Activated CD8-positive, alpha-beta T cell treated with anti-CD3 and anti-CD28 coated beads, Interleukin-2, amount 10 ng/mL, durations not matched to agents 7 days and 5 days (primary cell): Measurements from ENCODE around the gene MRPL40. TPM values are rescaled to one million over a fixed set of nuclear protein-coding genes. Genes with fewer than 3 reads are reported as not detected.
"Not testable (repeated sequence)": the region's sequence is repeated elsewhere in the genome, so short reads cannot be mapped to it uniquely, and the experiment has no call there.

Source experiments
- ATAC-seq: fragments of 150-1000 bp; cut with Tn5 transposase; one replicate; pipeline ENCODE4 v1.10.0; 2021; ENCODE audit warnings: moderate library complexity
- CTCF ChIA-PET: fragments of 350-600 bp; sonication (Branson Sonifier 250); formaldehyde crosslinking; loops from one replicate; lab custom pipeline; 2021; ENCODE audit warnings: antibody characterized with exemption; lab: Charles Lee
- POLR2A ChIA-PET: fragments of 350-600 bp; sonication (Branson Sonifier 250); formaldehyde crosslinking; loops from one replicate; lab custom pipeline; 2021; ENCODE audit warnings: antibody characterized with exemption; lab: Charles Lee
- DNase-seq: peaks from one replicate; pipeline ENCODE4 v3.0.0-alpha.2; 2020
- H3K27ac Mint-ChIP-seq: one replicate; pipeline ENCODE4 v1.8.0; 2021; ENCODE audit warnings: mild to moderate bottlenecking, mixed read lengths
- H3K27me3 Mint-ChIP-seq: one replicate; pipeline ENCODE4 v1.8.0; 2021; ENCODE audit warnings: low read depth, mixed read lengths
- H3K36me3 Mint-ChIP-seq: one replicate; pipeline ENCODE4 v1.8.0; 2021; ENCODE audit warnings: low read depth, mixed read lengths
- H3K4me1 Mint-ChIP-seq: one replicate; pipeline ENCODE4 v1.8.0; 2021; ENCODE audit warnings: low read depth, mixed read lengths
- H3K4me3 Mint-ChIP-seq: one replicate; pipeline ENCODE4 v1.8.0; 2021; ENCODE audit warnings: mild to moderate bottlenecking, mixed read lengths
- H3K9me3 Mint-ChIP-seq: one replicate; pipeline ENCODE4 v1.8.0; 2022; ENCODE audit warnings: mixed read lengths; ENCODE audit not compliant: insufficient read depth
- total RNA-seq, 2 experiments: library from RNA; stranded (reverse); gene quantifications; one replicate each; pipeline ENCODE4 v1.2.3, GENCODE V29; 2021

MRPL40 gene
- total RNA-seq, 2 experiments from 2014 or later = 26.8 to 29.5 TPM

GRCh38 chr22:19429950-19430889, 2.1 kb upstream of the MRPL40 start:
- CTCF ChIA-PET = interaction anchor here (0.6 to 1.0 kb wide), 2 partner anchors 10 to 523 kb away, joined by 3 to 4 read pairs; no protein-coding TSS in a partner anchor
- peak; percentile 65 for DNase-seq
- ATAC-seq = no peak

GRCh38 chr22:19430890-19431541, 1.3 kb upstream of the MRPL40 start:
- H3K27me3 Mint-ChIP-seq = no peaks in the 10 kb centered on the region
- no peaks in the 10 kb centered on the region for H3K9me3 Mint-ChIP-seq
- CTCF ChIA-PET = interaction anchor here (0.6 to 1.5 kb wide), 5 partner anchors 10 to 60 kb away, joined by 3 to 4 read pairs (median 3); no protein-coding TSS in a partner anchor
- POLR2A ChIA-PET = interaction anchor here (1.0 to 6.3 kb wide), 6 partner anchors 10 to 250 kb away, joined by 4 to 67 read pairs (median 12); partner anchors contain the start of genes C22orf39, CDC45 and UFD1
- peaks cover 50% of the 10 kb centered on the region for H3K4me1 Mint-ChIP-seq
- peak; percentile 1 for ATAC-seq
- H3K4me3 Mint-ChIP-seq = peak overlapping the region; percentile 81
- peak overlapping the region; percentile 84 for H3K27ac Mint-ChIP-seq
- H3K36me3 Mint-ChIP-seq = peaks cover 44% of the 10 kb centered on the region
- peak; percentile 41 for DNase-seq

More at GRCh38 chr22:19429950-19430889, 2.1 kb upstream of the MRPL40 start:
- Mint-ChIP-seq H3K9me3 (no peaks in the 10 kb centered on the region), H3K4me3 (peak overlapping the region; percentile 81), H3K36me3 (peaks cover 39% of the 10 kb centered on the region), H3K27me3 (no peaks in the 10 kb centered on the region), H3K27ac (peak overlapping the region; percentile 84), H3K4me1 (peaks cover 52% of the 10 kb centered on the region)
- POLR2A ChIA-PET = interaction anchor here (1.0 to 6.3 kb wide), 4 partner anchors 9 to 50 kb away, joined by 3 to 67 read pairs (median 34); partner anchors contain the start of genes C22orf39, CDC45 and UFD1

- Mint-ChIP-seq H3K36me3 (peaks cover 39% of the 10 kb centered on the region), H3K27ac (peak within 1 kb of the TSS; percentile 94), H3K27me3 (no peaks in the 10 kb centered on the region), H3K4me3 (peak within 1 kb of the TSS; percentile 81), H3K4me1 (peaks cover 43% of the 10 kb centered on the region), H3K9me3 (no peaks in the 10 kb centered on the region)
- ChIA-PET POLR2A (interaction anchor here (0.8 to 6.3 kb wide), 8 partner anchors 10 to 250 kb away, joined by 4 to 67 read pairs (median 4); partner anchors contain the start of genes C22orf39, CDC45 and UFD1), CTCF (interaction anchor here (0.6 to 1.5 kb wide), 4 partner anchors 11 to 60 kb away, joined by 3 to 4 read pairs (median 3); no protein-coding TSS in a partner anchor)
- DNase-seq (peak; percentile 86), ATAC-seq (peak; percentile 69)
Measured at GRCh38 chr22:19431649-19432132, 654 bp upstream of the MRPL40 start, which contains the start of gene HIRA. Gene HIRA, minus strand, starts transcription at chr22:19431733. Its CDS starts 257 bp downstream, at chr22:19431476.

DNA sequence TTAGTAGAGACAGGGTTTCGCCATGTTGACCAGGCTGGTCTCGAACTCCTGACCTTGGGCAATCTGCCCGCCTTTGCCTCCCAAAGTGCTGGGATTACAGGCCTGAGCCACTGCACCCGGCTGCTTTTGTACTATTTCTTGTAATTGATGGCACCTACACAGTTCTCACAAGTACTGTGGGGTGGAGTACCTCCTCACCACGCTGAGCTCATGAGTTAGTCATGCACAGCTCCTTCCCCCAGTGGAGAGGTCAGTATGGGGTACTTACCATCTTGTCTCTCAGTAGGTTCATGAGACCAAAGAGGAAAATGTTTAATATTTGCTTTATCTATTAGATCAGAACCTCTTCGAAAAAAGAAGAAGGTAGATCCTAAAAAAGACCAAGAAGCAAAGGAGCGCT, 2.1 kb downstream of the MRPL40 start:
- ATAC-seq (no peak), DNase-seq (no peak)
- Mint-ChIP-seq H3K4me3 (peak overlapping the region; percentile 8), H3K4me1 (peaks cover 25% of the 10 kb centered on the region), H3K36me3 (peaks cover 30% of the 10 kb centered on the region), H3K27me3 (no peaks in the 10 kb centered on the region), H3K9me3 (no peaks in the 10 kb centered on the region), H3K27ac (peak overlapping the region; percentile 15)
- POLR2A ChIA-PET = interaction anchor here (0.5 to 6.3 kb wide), 2 partner anchors 12 to 1795 kb away, joined by 3 to 67 read pairs; partner anchors contain the start of gene C22orf39
- CTCF ChIA-PET = interaction anchor here (0.8 kb wide), 1 partner anchor 195 kb away, joined by 3 read pairs; no protein-coding TSS in a partner anchor

DNA sequence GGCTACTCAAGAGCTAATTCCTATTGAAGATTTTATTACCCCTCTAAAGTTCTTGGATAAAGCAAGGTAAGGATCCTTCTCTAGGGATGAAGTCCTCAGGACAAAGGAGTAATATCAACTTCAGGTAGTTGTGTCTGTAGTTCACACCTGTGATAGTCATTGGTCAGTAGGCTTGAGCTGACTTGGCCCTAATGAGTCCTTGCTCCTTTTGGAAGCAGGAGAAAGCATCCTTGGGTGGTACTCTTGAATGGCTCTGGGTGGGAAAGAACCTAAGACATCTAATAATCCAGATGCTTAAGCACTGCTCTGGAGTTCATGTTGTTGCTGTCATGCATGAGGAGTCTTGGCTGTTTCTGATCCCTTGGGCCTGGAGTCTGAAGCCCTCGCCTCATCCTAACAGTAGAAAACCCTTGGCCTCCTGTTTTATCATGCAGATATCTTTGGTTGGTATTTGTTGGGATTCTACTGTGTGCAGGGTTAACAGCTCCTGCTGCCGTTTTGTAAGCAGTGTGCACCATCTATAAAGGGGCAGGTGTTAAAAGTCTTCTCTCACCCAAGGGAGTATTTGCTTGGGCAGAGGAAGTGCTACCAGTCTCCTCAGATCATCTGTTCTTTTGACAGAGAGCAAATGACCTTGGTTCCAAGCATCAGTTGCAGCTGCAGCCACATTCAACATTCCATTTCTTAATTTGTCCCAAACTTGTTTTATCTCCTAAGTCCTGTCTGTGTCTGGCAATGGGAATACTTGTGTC, 2.7 kb downstream of the MRPL40 start:
- Mint-ChIP-seq H3K36me3 (peaks cover 27% of the 10 kb centered on the region), H3K27me3 (no peaks in the 10 kb centered on the region), H3K4me3 (no peak overlapping the region), H3K4me1 (peaks cover 19% of the 10 kb centered on the region), H3K27ac (peak overlapping the region; percentile 29), H3K9me3 (no peaks in the 10 kb centered on the region)
- CTCF ChIA-PET = interaction anchor here (0.8 kb wide), 1 partner anchor 195 kb away, joined by 3 read pairs; no protein-coding TSS in a partner anchor
- ATAC-seq = no peak
- POLR2A ChIA-PET = interaction anchor here (6.3 kb wide), 1 partner anchor 11 kb away, joined by 67 read pairs; the partner anchor contains the start of gene C22orf39
- DNase-seq = no peak

GRCh38 chr22:19436444-19437161, 4.3 kb downstream of the MRPL40 start:
- H3K27ac Mint-ChIP-seq, H3K4me3 Mint-ChIP-seq, ATAC-seq, H3K27me3 Mint-ChIP-seq, DNase-seq, CTCF ChIA-PET, H3K9me3 Mint-ChIP-seq: not testable (repeated sequence)
- Mint-ChIP-seq H3K36me3 (peaks cover 27% of the 10 kb centered on the region), H3K4me1 (peaks cover 13% of the 10 kb centered on the region)
- POLR2A ChIA-PET = interaction anchor here (0.6 kb wide), 1 partner anchor 82 kb away, joined by 3 read pairs; no protein-coding TSS in a partner anchor

- Mint-ChIP-seq H3K36me3 (peaks cover 33% of the 10 kb centered on the region), H3K4me3 (no peak overlapping the region), H3K27me3 (no peaks in the 10 kb centered on the region), H3K27ac (no peak overlapping the region), H3K9me3 (no peaks in the 10 kb centered on the region), H3K4me1 (peaks cover 7% of the 10 kb centered on the region)
- DNase-seq (no peak), ATAC-seq (no peak)
- POLR2A ChIA-PET = interaction anchor here (0.7 to 1.1 kb wide), 2 partner anchors 8 to 24 kb away, joined by 3 to 6 read pairs; no protein-coding TSS in a partner anchor
- CTCF ChIA-PET = interaction anchor here (1.1 kb wide), 1 partner anchor 19 kb away, joined by 3 read pairs; no protein-coding TSS in a partner anchor
Measured at GRCh38 chr22:19438298-19438697, 6.0 kb downstream of the MRPL40 start.

DNA sequence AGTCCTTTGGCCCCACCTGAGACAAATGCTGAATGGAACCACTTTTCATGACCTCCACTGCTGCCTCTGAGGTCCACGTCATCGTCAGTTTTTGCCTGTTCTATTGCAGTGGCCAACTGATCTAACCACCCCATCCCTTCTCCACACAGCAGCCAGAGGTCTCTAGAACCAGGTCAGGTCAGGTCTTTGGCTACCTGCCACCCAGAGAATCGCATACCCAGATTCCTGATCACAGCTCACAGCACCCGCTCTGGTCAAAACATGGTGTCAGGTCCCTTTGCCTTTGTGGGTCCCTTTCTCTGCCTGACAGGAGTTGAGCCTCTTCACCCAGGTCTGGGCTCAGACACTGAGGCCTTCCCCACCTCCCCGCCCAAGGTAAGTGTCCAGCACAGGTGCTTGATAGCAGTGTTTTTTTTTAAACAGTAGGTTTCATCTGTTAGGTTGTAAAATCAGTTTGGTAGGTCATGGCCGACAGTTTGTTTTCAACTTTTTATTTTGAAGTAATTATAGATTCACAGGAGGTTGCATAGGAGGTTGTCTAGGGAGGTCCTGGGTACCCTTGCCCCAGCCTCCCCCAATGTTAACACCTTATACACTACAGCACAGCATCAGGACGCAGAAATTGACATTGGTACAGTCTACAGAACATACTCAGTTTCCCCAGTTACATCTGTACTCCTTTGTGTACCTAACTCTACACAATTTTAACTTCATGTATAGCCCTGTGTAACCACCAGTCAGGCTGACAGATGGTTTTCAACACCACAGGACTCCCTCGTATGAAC, 8.3 kb downstream of the MRPL40 start:
- Mint-ChIP-seq H3K27me3 (no peaks in the 10 kb centered on the region), H3K4me3 (no peak overlapping the region), H3K4me1 (peaks cover 15% of the 10 kb centered on the region), H3K9me3 (no peaks in the 10 kb centered on the region), H3K27ac (no peak overlapping the region), H3K36me3 (peaks cover 36% of the 10 kb centered on the region)
- ATAC-seq = no peak
- ChIA-PET CTCF (no interaction called here), POLR2A (no interaction called here)
- DNase-seq = no peak

GRCh38 chr22:19442166-19442565, 9.8 kb downstream of the MRPL40 start:
- Mint-ChIP-seq H3K4me1 (peaks cover 25% of the 10 kb centered on the region), H3K9me3 (no peaks in the 10 kb centered on the region), H3K4me3 (no peak overlapping the region), H3K27ac (no peak overlapping the region), H3K36me3 (peaks cover 40% of the 10 kb centered on the region), H3K27me3 (no peaks in the 10 kb centered on the region)
- ChIA-PET POLR2A (no interaction called here), CTCF (no interaction called here)
- ATAC-seq = no peak
- DNase-seq = no peak
